Head of caudate nucleus (tissue), 42 donors: ENCODE measurements around the gene BPTF.
"Not testable (repeated sequence)": the region's sequence is repeated elsewhere in the genome, so short reads cannot be mapped to it uniquely, and the experiment has no call there.

Experiments used
- DNase-seq, 42 donors: peaks; one replicate each; pipeline versions ENCODE4 v3.0.0 to v3.0.0-alpha.2; 2020 to 2021; ENCODE audit warnings: mixed read lengths in 7 of 42
- intact Hi-C: fragments of 100-400 bp; cut with DNase I; formaldehyde crosslinking; loops from one replicate; pipeline ENCODE4 v1.15.0; 2022

Gene BPTF

GRCh38 chr17:67993153-67993997 is 168.1 kb downstream of the BPTF start:
- intact Hi-C loops: loop anchor here (2.0 kb wide), 1 partner anchor 25 kb away; no protein-coding TSS in a partner anchor
- peak; percentile 20 to 91 (median 82) for DNase-seq

- no peak for DNase-seq
- intact Hi-C loops: loop anchor here (2.0 kb wide), 1 partner anchor 25 kb away; no protein-coding TSS in a partner anchor
These were observed 168.7 kb downstream of the BPTF start for GRCh38 chr17:67993998-67994361.

GRCh38 chr17:67994817-67995569 is 169.7 kb downstream of the BPTF start:
- intact Hi-C loops: no loop called here

GRCh38 chr17:67995570-67996263 is 170.4 kb downstream of the BPTF start:
- peak in 34 of 42 donors; percentile 20 to 67 (median 46) for DNase-seq
- intact Hi-C loops: no loop called here

More at GRCh38 chr17:67994817-67995569, 169.7 kb downstream of the BPTF start:
- DNase-seq: peak in 4 of 42 donors; percentile 12 to 54 (median 38)

GRCh38 chr17:67996301-67997171 is 171.2 kb downstream of the BPTF start, which contains the start of gene C17orf58:
Gene C17orf58 (minus strand): TSS chr17:67996469. CDS start chr17:67996198, 271 bp downstream.
- intact Hi-C loops: not testable (repeated sequence)
- peak in 1 of 42 donors; percentile 15 for DNase-seq

GRCh38 chr17:67998466-67998865 is 173.2 kb downstream of the BPTF start:
- DNase-seq: no peak
- intact Hi-C loops: no loop called here

- DNase-seq: no peak
These were observed 174.1 kb downstream of the BPTF start for GRCh38 chr17:67999291-67999911.

GRCh38 chr17:68004201-68004600 is 178.9 kb downstream of the BPTF start:
- DNase-seq: no peak
- intact Hi-C loops: no loop called here

More at GRCh38 chr17:67999291-67999911, 174.1 kb downstream of the BPTF start:
- intact Hi-C loops: no loop called here

- no peak for DNase-seq
- intact Hi-C loops: no loop called here
These were observed 181.5 kb downstream of the BPTF start for GRCh38 chr17:68006797-68007196.

- peak in 38 of 42 donors; percentile 18 to 88 (median 62) for DNase-seq
- intact Hi-C loops: no loop called here
These were observed 185.9 kb downstream of the BPTF start for GRCh38 chr17:68011199-68011665.

- intact Hi-C loops: no loop called here
- DNase-seq: no peak
These were observed 188.1 kb downstream of the BPTF start for GRCh38 chr17:68013385-68013784.

- intact Hi-C loops: no loop called here
- DNase-seq: no peak
These were observed 189.9 kb downstream of the BPTF start for GRCh38 chr17:68015081-68015723.

- intact Hi-C loops: no loop called here
These were observed 191.5 kb downstream of the BPTF start for GRCh38 chr17:68016838-68017237.

GRCh38 chr17:68018493-68018892 is 193.2 kb downstream of the BPTF start:
- peak in 1 of 42 donors; percentile 7 for DNase-seq
- intact Hi-C loops: loop anchor here (2.0 kb wide), 1 partner anchor 26 kb away; no protein-coding TSS in a partner anchor

More at GRCh38 chr17:68016838-68017237, 191.5 kb downstream of the BPTF start:
- no peak for DNase-seq

GRCh38 chr17:68019336-68019674 is 194.0 kb downstream of the BPTF start:
- peak in 5 of 42 donors; percentile 10 to 45 (median 16) for DNase-seq
- intact Hi-C loops: loop anchor here (2.0 kb wide), 1 partner anchor 27 kb away; no protein-coding TSS in a partner anchor

GRCh38 chr17:68019675-68020408 is 194.5 kb downstream of the BPTF start:
- intact Hi-C loops: loop anchor here (2.0 kb wide), 1 partner anchor 27 kb away; no protein-coding TSS in a partner anchor
- peak; percentile 90 to 99 (median 97) for DNase-seq
